CD4-positive, alpha-beta T cell (primary cell): Measurements from ENCODE around the gene RPTOR. TPM values are rescaled to one million over a fixed set of nuclear protein-coding genes. Genes with fewer than 3 reads are reported as not detected.

Source experiments
- ATAC-seq: fragments of 200-7000 bp; cut with Tn5 transposase; one replicate; pipeline ENCODE4 v1.10.0; 2022; ENCODE audit warnings: mild to moderate bottlenecking; ENCODE audit not compliant: poor library complexity
- CTCF ChIA-PET: fragments of 350-600 bp; sonication (Branson Sonifier 250); formaldehyde crosslinking; loops from one replicate; lab custom pipeline; 2021; ENCODE audit warnings: antibody characterized with exemption, inconsistent platforms; lab: Charles Lee
- POLR2A ChIA-PET: fragments of 350-600 bp; sonication (Branson Sonifier 250); formaldehyde crosslinking; loops from one replicate; lab custom pipeline; 2021; ENCODE audit warnings: antibody characterized with exemption, inconsistent platforms; lab: Charles Lee
- DNase-seq, 14 experiments: peaks; one replicate each; pipeline ENCODE4 v3.0.0-alpha.2; 2013 to 2020; ENCODE audit warnings: mixed read lengths in 2 of 14
- H3K27ac ChIP-seq, 2 donors: one replicate each; pipeline versions ENCODE4 v1.5.1 to v1.7.0; 2013; ENCODE audit warnings: low read length in 2 of 2, low read depth in 1 of 2, mild to moderate bottlenecking in 1 of 2
- H3K27me3 ChIP-seq, 2 experiments: 1 replicate in 1 of 2; 2 replicates in 1 of 2; pipeline versions ENCODE4 v1.6.1 to v1.7.0; 2013; ENCODE audit warnings: low read length in 2 of 2, control low read depth in 1 of 2, mild to moderate bottlenecking in 1 of 2, moderate library complexity in 1 of 2; ENCODE audit not compliant: insufficient read depth in 2 of 2, control insufficient read depth in 1 of 2
- H3K36me3 ChIP-seq: one replicate; pipeline ENCODE4 v1.6.1; 2013; ENCODE audit warnings: low read length, control low read depth; ENCODE audit not compliant: insufficient read depth
- H3K4me1 ChIP-seq: one replicate; pipeline ENCODE4 v1.6.1; 2013; ENCODE audit warnings: low read length, control low read depth; ENCODE audit not compliant: insufficient read depth
- H3K4me3 ChIP-seq: one replicate; pipeline ENCODE4 v1.5.1; 2013; ENCODE audit warnings: mild to moderate bottlenecking, low read length, moderate library complexity
- H3K9me3 ChIP-seq, 2 experiments: 1 replicate in 1 of 2; 2 replicates in 1 of 2; pipeline versions ENCODE4 v1.6.1 to v1.7.0; 2013; ENCODE audit warnings: low read length in 2 of 2, mild to moderate bottlenecking in 2 of 2, control low read depth in 1 of 2, moderate library complexity in 1 of 2; ENCODE audit not compliant: control insufficient read depth in 1 of 2, insufficient read depth in 1 of 2
- H3K27ac Mint-ChIP-seq: one replicate; pipeline ENCODE4 v1.8.0; 2020; ENCODE audit warnings: mixed read lengths
- H3K27me3 Mint-ChIP-seq: one replicate; pipeline ENCODE4 v1.8.0; 2021; ENCODE audit warnings: mixed read lengths
- H3K36me3 Mint-ChIP-seq: one replicate; pipeline ENCODE4 v1.8.0; 2021; ENCODE audit warnings: low read depth, mixed read lengths
- H3K4me1 Mint-ChIP-seq: one replicate; pipeline ENCODE4 v1.8.0; 2021; ENCODE audit warnings: low read depth, mixed read lengths
- H3K4me3 Mint-ChIP-seq: one replicate; pipeline ENCODE4 v1.8.0; 2020; ENCODE audit warnings: mild to moderate bottlenecking, mixed read lengths
- H3K9me3 Mint-ChIP-seq: one replicate; pipeline ENCODE4 v1.8.0; 2020; ENCODE audit warnings: mixed read lengths
- intact Hi-C, 2 experiments: fragments of 100-400 bp; cut with DNase I in 1 of 2; cut with micrococcal nuclease in 1 of 2; formaldehyde crosslinking; loops; one replicate each; pipeline versions ENCODE4 v1.15.1 to v1.9.0; 2023 to 2025; cut with DNase I, micrococcal nuclease
- total RNA-seq, 174 experiments: library from RNA in 2 of 174; stranded (reverse) in 2 of 174; gene quantifications; one replicate each; pipeline ENCODE4 v1.2.3 and lab custom pipeline; 2021 to 2026
- TF ChIP-seq, protein P1 (sequence below): fragments of 200-600 bp; IDR thresholded peaks from one replicate; pipeline ENCODE4 v1.8.0; 2022; ENCODE audit warnings: antibody characterized with exemption, mild to moderate bottlenecking

The RPTOR gene
- total RNA-seq, 2 experiments from 2014 or later: 45.0 to 47.1 TPM

DNA sequence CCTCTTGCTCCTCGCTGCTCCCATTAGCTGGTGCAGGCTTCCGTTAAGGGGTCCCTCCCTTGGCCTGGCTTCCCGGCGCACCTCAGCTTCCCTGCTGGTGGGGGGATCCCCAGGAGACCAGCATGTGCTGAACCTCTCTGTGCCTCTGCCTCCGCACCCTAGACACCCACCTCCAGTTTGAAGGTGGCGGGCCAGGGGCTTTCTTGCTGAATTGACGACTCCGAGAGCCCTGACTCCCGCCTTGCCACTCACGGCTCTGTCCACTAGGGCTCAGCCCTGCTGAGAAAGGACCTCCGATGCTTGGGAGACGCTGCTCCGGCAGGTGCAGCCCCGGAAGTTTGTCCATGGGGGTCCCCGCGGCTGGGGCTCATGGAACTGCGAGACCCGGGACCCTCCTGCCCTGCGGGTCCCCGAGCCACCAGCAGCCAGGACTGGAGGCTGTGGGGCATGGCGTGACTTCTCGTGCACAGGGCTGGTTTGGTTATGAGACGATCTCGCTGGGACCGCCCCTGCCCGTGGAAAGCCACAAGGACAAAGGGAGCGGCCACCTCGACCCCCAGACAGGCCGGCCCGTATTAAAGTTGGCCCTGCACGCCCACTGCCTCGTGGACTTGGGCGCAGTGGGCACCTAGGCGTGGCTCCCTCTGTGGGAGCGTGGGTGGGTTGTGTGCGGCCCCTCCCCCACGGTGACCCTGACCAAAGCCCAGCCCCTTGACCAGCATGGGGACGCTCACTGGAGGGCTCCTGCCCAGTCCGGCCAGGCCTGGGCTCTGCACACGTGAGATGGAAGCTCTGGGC lies 455.1 kb downstream of the RPTOR start:
- ChIA-PET CTCF (no interaction called here), POLR2A (no interaction called here)
- peaks cover 21% of the 10 kb centered on the region for H3K36me3 Mint-ChIP-seq
- H3K4me3 Mint-ChIP-seq: no peak overlapping the region
- no peak for DNase-seq
- Histone ChIP-seq H3K36me3 (peaks cover 50% of the 10 kb centered on the region), H3K27ac (no peak overlapping the region), H3K4me3 (no peak overlapping the region), H3K27me3 (peaks cover 7 to 11% of the 10 kb centered on the region in 2 experiments), H3K9me3 (peaks cover 0 to 9% of the 10 kb centered on the region in 2 experiments), H3K4me1 (peaks cover 13% of the 10 kb centered on the region)
- TF ChIP-seq, protein P1, sequence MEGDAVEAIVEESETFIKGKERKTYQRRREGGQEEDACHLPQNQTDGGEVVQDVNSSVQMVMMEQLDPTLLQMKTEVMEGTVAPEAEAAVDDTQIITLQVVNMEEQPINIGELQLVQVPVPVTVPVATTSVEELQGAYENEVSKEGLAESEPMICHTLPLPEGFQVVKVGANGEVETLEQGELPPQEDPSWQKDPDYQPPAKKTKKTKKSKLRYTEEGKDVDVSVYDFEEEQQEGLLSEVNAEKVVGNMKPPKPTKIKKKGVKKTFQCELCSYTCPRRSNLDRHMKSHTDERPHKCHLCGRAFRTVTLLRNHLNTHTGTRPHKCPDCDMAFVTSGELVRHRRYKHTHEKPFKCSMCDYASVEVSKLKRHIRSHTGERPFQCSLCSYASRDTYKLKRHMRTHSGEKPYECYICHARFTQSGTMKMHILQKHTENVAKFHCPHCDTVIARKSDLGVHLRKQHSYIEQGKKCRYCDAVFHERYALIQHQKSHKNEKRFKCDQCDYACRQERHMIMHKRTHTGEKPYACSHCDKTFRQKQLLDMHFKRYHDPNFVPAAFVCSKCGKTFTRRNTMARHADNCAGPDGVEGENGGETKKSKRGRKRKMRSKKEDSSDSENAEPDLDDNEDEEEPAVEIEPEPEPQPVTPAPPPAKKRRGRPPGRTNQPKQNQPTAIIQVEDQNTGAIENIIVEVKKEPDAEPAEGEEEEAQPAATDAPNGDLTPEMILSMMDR: no peak
- H3K27me3 Mint-ChIP-seq: peaks cover 21% of the 10 kb centered on the region
- H3K9me3 Mint-ChIP-seq: no peaks in the 10 kb centered on the region
- peaks cover 15% of the 10 kb centered on the region for H3K4me1 Mint-ChIP-seq
- no peak for ATAC-seq
- no peak overlapping the region for H3K27ac Mint-ChIP-seq
- intact Hi-C loops: loop anchor here in 1 of 2 experiments (10.0 kb wide), 1 partner anchor 485 kb away; no protein-coding TSS in a partner anchor

DNA sequence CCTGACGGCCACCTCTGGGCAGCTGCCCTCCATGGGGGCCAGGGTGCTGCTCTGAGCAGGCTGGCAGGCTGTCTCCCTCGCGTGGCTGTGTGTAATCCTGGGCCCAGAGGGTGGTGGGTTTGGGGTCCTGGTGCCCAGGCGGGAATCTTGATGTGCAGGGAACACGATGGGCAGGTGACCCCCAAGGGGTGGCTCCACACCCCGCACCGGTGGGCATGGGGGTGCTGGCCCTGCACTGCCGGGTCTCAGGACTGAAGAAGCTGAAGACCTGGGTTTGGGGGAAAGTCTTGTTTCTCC lies 455.6 kb downstream of the RPTOR start:
- Mint-ChIP-seq H3K9me3 (no peaks in the 10 kb centered on the region), H3K4me3 (no peak overlapping the region), H3K36me3 (peaks cover 20% of the 10 kb centered on the region), H3K27me3 (peaks cover 24% of the 10 kb centered on the region), H3K4me1 (peaks cover 18% of the 10 kb centered on the region), H3K27ac (no peak overlapping the region)
- Histone ChIP-seq H3K27ac (no peak overlapping the region), H3K9me3 (peaks cover 0 to 10% of the 10 kb centered on the region in 2 experiments), H3K36me3 (peaks cover 45% of the 10 kb centered on the region), H3K27me3 (peaks cover 11 to 17% of the 10 kb centered on the region in 2 experiments), H3K4me3 (no peak overlapping the region), H3K4me1 (peaks cover 16% of the 10 kb centered on the region)
- ChIA-PET CTCF (no interaction called here), POLR2A (no interaction called here)
- ATAC-seq: no peak
- intact Hi-C loops: no loop called here
- TF ChIP-seq, protein P1: no peak
- DNase-seq: no peak

DNA sequence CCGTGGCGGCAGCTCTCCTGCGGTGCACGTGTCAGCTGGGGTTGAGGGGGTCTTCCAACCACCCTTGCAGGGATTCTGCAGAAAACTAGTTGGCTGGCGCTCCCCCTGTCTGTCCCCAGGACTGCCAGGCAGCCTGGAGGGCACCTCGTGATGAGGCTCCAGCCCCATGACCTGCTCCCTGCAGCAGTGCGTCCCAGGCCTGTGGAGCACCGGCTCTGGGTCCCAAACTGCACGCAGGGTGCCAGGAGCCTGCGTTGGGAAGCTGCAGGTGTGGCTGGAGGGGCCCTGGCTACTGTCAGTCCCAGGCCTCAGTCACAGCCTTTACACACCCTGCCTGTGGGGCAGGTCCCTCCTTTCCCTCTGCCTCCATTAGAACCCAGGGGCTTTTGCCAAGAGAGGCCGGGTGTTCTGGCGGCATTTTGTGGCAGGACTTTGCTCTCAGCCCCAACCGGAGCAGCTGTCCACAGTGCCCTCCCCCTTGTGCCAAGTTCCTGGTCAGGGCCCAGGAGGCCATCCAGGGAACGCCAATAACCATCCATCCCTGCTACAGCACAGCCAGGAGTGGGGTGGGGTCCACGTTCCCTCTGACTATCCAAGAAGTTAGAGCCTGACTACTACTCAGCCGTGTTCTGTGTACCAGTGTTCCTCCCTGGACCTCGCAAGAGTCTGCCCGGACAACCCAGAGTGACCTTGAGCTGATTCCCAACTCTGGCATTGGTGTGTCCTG lies 456.2 kb downstream of the RPTOR start:
- Histone ChIP-seq H3K36me3 (peaks cover 41% of the 10 kb centered on the region), H3K4me1 (peaks cover 16% of the 10 kb centered on the region), H3K4me3 (no peak overlapping the region), H3K9me3 (peaks cover 0 to 10% of the 10 kb centered on the region in 2 experiments), H3K27ac (no peak overlapping the region), H3K27me3 (peaks cover 12 to 17% of the 10 kb centered on the region in 2 experiments)
- no peak overlapping the region for H3K27ac Mint-ChIP-seq
- TF ChIP-seq, protein P1: no peak
- H3K4me3 Mint-ChIP-seq: no peak overlapping the region
- ChIA-PET POLR2A (no interaction called here), CTCF (no interaction called here)
- H3K9me3 Mint-ChIP-seq: no peaks in the 10 kb centered on the region
- H3K27me3 Mint-ChIP-seq: peaks cover 25% of the 10 kb centered on the region
- DNase-seq (no peak), ATAC-seq (no peak)
- intact Hi-C loops: no loop called here
- H3K4me1 Mint-ChIP-seq: peaks cover 18% of the 10 kb centered on the region
- H3K36me3 Mint-ChIP-seq: peaks cover 15% of the 10 kb centered on the region
